IPS DF 6.9 (cell line): ENCODE measurements around the gene RASL11B.

Experiments used
- DNase-seq: peaks from one replicate; pipeline ENCODE4 v3.0.0-alpha.2; 2013; ENCODE audit warnings: low read depth, low spot score
- H3K27ac ChIP-seq: one replicate; pipeline ENCODE4 v1.5.1; 2013; ENCODE audit warnings: low read length, control low read depth
- H3K27me3 ChIP-seq: 2 replicates; pipeline ENCODE4 v1.6.1; 2013; ENCODE audit warnings: mild to moderate bottlenecking, low read length; ENCODE audit not compliant: control insufficient read depth, insufficient read depth
- H3K36me3 ChIP-seq: 2 replicates; pipeline ENCODE4 v1.6.1; 2013; ENCODE audit warnings: low read length; ENCODE audit not compliant: control insufficient read depth, insufficient read depth
- H3K4me1 ChIP-seq: 2 replicates; pipeline ENCODE4 v1.6.1; 2013; ENCODE audit warnings: low read length; ENCODE audit not compliant: control insufficient read depth, insufficient read depth
- H3K4me3 ChIP-seq: 2 replicates; pipeline ENCODE4 v1.5.1; 2013; ENCODE audit warnings: mild to moderate bottlenecking, low read length
- H3K9me3 ChIP-seq: 2 replicates; pipeline ENCODE4 v1.6.1; 2013; ENCODE audit warnings: low read length, inconsistent platforms; ENCODE audit not compliant: control insufficient read depth, insufficient read depth
- WGBS: extraction: QIAGEN DNeasy Blood & Tissue Kit; methylation state at CpG from one replicate; pipeline ENCODE4 v1.1.7; 2013; ENCODE audit warnings: mixed read lengths, missing lambda C conversion rate; ENCODE audit not compliant: insufficient read length, insufficient coverage; 5-methylcytosine and 5-hydroxymethylcytosine counted together

RASL11B gene

DNA sequence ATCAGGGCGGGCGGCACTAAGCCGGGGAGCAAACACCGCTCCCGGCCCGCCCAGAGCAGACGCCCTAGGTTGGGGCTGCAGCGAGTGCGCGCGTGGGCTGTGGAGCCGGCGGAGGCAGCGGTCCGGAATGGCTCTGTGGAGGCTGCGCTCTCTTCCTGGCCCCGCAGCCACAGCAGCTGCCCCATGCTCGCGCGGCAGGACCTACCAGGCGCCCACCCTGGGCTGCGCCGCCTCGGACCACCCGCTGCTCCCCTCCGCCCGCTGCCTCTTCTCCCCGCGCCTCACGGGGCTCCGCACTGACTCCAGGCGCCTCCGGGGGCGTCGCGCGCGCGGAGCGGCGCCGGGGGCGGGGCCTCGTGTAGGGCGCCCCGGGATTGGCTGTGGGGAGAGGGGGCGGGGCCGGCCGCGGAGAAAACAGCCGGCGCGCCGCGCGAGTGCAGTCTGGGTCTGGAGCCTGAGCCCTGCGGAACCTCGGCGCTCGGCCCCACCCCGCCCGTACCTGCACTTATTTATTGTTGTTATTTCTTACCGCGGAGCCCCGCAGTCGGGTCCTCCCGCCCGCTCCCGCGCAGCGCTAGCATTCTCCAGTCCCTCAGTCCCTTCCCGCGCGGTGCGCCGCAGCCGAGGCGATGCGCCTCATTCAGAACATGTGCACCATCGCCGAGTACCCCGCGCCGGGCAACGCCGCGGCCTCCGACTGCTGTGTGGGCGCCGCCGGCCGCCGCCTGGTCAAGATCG lies at the start of gene RASL11B:
Gene RASL11B (plus strand): TSS at position 439 of the 738 bp plus-strand sequence. CDS start 191 bp downstream, at position 630.
- peaks cover 3% of the 10 kb centered on the region for H3K4me1 ChIP-seq
- H3K36me3 ChIP-seq, result peaks cover 15% of the 10 kb centered on the region
- H3K9me3 ChIP-seq, result 0 out of 2 replicates have a peak, but pooled peaks cover 1% of the 10 kb centered on the region
- peak; percentile 72 for DNase-seq
- WGBS, result no CpG with 5 or more reads among the region's 94 CpGs
- H3K4me3 ChIP-seq, result peak within 1 kb of the TSS; percentile 95
- H3K27me3 ChIP-seq, result no peaks in the 10 kb centered on the region
- no peak within 1 kb of the TSS for H3K27ac ChIP-seq

- Histone ChIP-seq H3K27ac (no peak overlapping the region), H3K27me3 (no peaks in the 10 kb centered on the region), H3K4me3 (no peak overlapping the region), H3K36me3 (no peaks in the 10 kb centered on the region), H3K4me1 (no peaks in the 10 kb centered on the region), H3K9me3 (no peaks in the 10 kb centered on the region)
- WGBS, result no CpG with 5 or more reads among the region's 4 CpGs
- no peak for DNase-seq
Observed at GRCh38 chr4:52813546-52813945, 48.6 kb upstream of the RASL11B start.

DNA sequence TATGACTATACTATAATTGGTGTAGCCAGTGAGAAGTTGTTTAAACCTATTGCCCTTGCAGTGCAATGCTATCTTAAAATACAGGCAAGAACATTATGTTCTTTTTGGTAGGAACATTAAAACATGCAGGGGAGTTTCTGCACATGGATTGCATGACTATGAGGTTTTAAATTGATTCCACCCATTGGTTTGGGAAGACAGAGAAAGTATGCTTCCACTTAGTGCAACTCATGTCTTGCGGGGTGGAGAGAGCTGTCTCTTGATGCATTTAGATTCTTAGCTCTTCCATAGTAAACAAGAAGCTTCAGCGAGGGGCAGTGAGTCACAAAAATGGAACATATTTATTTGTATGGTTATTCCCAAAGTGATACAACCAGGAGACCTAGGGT lies 39.5 kb upstream of the RASL11B start:
- no peaks in the 10 kb centered on the region for H3K27me3 ChIP-seq
- H3K9me3 ChIP-seq, result no peaks in the 10 kb centered on the region
- no peaks in the 10 kb centered on the region for H3K4me1 ChIP-seq
- no peak for DNase-seq
- H3K27ac ChIP-seq, result no peak overlapping the region
- H3K4me3 ChIP-seq, result no peak overlapping the region
- WGBS, result no CpG with 5 or more reads among the region's 2 CpGs
- H3K36me3 ChIP-seq, result no peaks in the 10 kb centered on the region

- no peaks in the 10 kb centered on the region for H3K36me3 ChIP-seq
- H3K4me3 ChIP-seq, result no peak overlapping the region
- H3K27me3 ChIP-seq, result no peaks in the 10 kb centered on the region
- no peaks in the 10 kb centered on the region for H3K4me1 ChIP-seq
- no peaks in the 10 kb centered on the region for H3K9me3 ChIP-seq
- WGBS, result no CpG with 5 or more reads among the region's 5 CpGs
- no peak for DNase-seq
- H3K27ac ChIP-seq, result no peak overlapping the region
Observed at GRCh38 chr4:52822972-52823701, 39.0 kb upstream of the RASL11B start.

- Histone ChIP-seq H3K27ac (no peak overlapping the region), H3K4me1 (no peaks in the 10 kb centered on the region), H3K4me3 (no peak overlapping the region), H3K36me3 (no peaks in the 10 kb centered on the region), H3K9me3 (no peaks in the 10 kb centered on the region), H3K27me3 (no peaks in the 10 kb centered on the region)
- WGBS, result no CpG with 5 or more reads among the region's 1 CpG
- no peak for DNase-seq
Observed at GRCh38 chr4:52823702-52824092, 38.4 kb upstream of the RASL11B start.

DNA sequence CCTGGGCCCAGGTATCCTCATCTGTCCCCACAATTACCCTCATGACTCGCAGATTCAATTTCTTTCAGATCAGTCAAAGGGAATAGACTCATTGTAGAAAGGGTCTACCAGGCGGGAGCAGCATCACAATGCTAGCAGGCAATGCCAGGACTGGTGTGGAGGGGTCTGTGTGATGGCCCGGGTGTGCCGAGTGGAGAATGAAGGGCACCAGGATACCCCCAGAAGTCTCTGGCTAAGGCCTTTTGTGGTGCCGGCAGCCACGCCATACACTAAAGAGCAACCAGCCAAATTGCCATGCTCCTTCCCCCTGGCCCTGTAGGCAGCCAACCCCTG lies 37.9 kb upstream of the RASL11B start:
- WGBS, result no CpG with 5 or more reads among the region's 6 CpGs
- DNase-seq, result no peak
- no peaks in the 10 kb centered on the region for H3K4me1 ChIP-seq
- H3K4me3 ChIP-seq, result no peak overlapping the region
- no peaks in the 10 kb centered on the region for H3K9me3 ChIP-seq
- no peak overlapping the region for H3K27ac ChIP-seq
- H3K27me3 ChIP-seq, result no peaks in the 10 kb centered on the region
- no peaks in the 10 kb centered on the region for H3K36me3 ChIP-seq

GRCh38 chr4:52824603-52825459 lies 37.3 kb upstream of the RASL11B start:
- DNase-seq, result no peak
- no peaks in the 10 kb centered on the region for H3K4me1 ChIP-seq
- H3K9me3 ChIP-seq, result no peaks in the 10 kb centered on the region
- H3K36me3 ChIP-seq, result no peaks in the 10 kb centered on the region
- H3K27ac ChIP-seq, result no peak overlapping the region
- H3K27me3 ChIP-seq, result no peaks in the 10 kb centered on the region
- no CpG with 5 or more reads among the region's 12 CpGs for WGBS
- no peak overlapping the region for H3K4me3 ChIP-seq

DNA sequence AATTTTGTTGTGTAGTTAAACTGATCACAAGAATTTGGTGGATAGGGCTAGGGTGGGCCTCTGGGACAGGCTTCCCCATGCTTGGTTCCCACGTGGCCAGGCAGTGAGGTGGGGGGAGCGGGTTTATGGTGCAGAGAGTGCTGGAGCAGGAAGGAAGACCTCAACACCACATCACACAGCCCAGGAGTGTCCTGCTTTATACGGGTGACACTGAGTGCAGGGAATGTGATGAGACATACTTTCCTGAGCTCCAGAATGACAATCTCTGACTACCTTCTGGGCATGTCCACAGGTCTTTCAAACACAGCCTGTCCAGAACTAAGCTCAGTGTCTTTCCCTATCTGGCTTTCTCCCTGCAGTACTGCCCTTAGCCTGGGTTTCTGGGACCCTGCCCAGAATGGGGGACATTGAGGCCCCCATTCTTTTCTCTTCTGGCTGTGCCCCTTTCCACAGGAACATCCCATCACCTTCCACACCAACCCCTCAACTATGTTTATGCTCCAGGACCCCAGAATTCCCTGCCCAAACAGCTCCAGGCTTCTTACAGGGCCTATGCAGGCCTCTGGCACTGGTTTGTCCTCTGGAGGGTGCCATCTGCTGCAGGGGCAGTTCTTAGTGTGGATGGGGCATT lies 36.5 kb upstream of the RASL11B start:
- Histone ChIP-seq H3K27me3 (no peaks in the 10 kb centered on the region), H3K4me1 (no peaks in the 10 kb centered on the region), H3K9me3 (no peaks in the 10 kb centered on the region), H3K36me3 (no peaks in the 10 kb centered on the region), H3K4me3 (no peak overlapping the region), H3K27ac (no peak overlapping the region)
- no CpG with 5 or more reads among the region's 3 CpGs for WGBS
- DNase-seq, result no peak

- H3K9me3 ChIP-seq, result no peaks in the 10 kb centered on the region
- DNase-seq, result no peak
- no peak overlapping the region for H3K4me3 ChIP-seq
- H3K27me3 ChIP-seq, result no peaks in the 10 kb centered on the region
- 0 out of 2 replicates have a peak, but pooled peaks cover 3% of the 10 kb centered on the region for H3K36me3 ChIP-seq
- H3K27ac ChIP-seq, result peak overlapping the region; percentile 82
- H3K4me1 ChIP-seq, result peaks cover 9% of the 10 kb centered on the region
- no CpG with 5 or more reads among the region's 3 CpGs for WGBS
Observed at GRCh38 chr4:52833941-52834525, 28.1 kb upstream of the RASL11B start.
